TTC549 (cell line): ENCODE data around the gene MISP.
"Not testable (repeated sequence)": the region's sequence is repeated elsewhere in the genome, so short reads cannot be mapped to it uniquely, and the experiment has no call there.

Experiments
- FAIRE-seq: peaks from 2 replicates; lab custom pipeline; 2012; peaks lifted over from hg19 to GRCh38; lab: Jason Lieb, UNC

MISP gene

GRCh38 chr19:725461-726089, 25.3 kb upstream of the MISP start:
- no peak for FAIRE-seq

- FAIRE-seq, result no peak
Observed at GRCh38 chr19:726993-727956, 23.6 kb upstream of the MISP start.

GRCh38 chr19:728011-728410, 22.9 kb upstream of the MISP start:
- FAIRE-seq, result no peak

GRCh38 chr19:729564-729963, 21.3 kb upstream of the MISP start:
- FAIRE-seq, result not testable (repeated sequence)

DNA sequence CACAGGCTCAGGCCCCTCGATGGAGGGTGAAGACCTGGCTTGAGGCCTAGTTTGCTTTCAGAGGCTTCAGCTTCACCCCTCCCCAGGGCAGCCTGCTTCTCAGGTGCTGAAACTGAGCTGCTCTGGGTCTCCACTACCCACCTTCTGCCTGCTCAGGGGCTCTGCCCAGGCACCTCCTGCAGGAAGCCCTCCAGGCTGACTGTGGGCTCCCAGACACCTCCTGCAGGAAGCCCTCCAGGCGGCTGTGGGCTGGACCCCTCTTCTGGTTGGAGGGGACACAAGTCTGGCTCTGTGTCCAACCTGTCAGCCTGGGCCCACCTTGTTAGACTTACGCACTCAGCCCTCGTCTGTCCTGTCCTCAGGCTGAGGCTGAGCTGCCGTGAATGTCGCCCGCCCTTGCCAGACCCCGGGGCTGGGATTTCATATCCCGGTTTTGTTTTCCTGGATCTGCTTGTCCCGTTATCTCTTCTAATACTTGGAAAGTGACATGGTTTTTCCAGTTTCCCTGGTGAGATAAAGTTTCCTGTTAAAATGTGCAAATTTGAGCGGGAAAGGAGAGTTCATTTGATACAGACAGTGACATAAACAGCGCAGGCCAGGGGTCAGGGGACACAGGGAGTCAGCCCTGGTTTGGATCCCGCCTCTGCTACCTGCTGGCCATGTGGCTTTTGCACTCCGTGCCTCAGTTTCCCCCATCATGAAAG, 20.8 kb upstream of the MISP start:
- no peak for FAIRE-seq

DNA sequence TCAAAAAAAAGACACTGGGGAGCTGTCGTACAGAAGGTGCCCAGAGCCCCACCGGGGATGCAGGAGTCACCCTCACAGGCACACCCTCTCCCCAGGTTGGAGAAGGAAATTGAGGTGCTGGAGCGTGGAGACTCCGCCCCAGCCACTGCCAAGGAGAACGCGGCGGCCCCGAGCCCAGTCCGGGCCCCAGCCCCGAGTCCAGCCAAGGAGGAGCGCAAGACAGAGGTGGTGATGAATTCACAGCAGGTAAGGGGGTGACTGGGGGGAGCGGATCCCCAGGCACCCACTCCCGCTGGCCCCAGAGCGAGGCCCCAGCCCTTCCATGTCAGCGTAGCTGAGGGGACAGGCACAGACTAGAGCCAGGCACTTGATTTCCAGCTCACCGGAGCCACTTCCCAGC, 19.9 kb upstream of the MISP start:
- no peak for FAIRE-seq

DNA sequence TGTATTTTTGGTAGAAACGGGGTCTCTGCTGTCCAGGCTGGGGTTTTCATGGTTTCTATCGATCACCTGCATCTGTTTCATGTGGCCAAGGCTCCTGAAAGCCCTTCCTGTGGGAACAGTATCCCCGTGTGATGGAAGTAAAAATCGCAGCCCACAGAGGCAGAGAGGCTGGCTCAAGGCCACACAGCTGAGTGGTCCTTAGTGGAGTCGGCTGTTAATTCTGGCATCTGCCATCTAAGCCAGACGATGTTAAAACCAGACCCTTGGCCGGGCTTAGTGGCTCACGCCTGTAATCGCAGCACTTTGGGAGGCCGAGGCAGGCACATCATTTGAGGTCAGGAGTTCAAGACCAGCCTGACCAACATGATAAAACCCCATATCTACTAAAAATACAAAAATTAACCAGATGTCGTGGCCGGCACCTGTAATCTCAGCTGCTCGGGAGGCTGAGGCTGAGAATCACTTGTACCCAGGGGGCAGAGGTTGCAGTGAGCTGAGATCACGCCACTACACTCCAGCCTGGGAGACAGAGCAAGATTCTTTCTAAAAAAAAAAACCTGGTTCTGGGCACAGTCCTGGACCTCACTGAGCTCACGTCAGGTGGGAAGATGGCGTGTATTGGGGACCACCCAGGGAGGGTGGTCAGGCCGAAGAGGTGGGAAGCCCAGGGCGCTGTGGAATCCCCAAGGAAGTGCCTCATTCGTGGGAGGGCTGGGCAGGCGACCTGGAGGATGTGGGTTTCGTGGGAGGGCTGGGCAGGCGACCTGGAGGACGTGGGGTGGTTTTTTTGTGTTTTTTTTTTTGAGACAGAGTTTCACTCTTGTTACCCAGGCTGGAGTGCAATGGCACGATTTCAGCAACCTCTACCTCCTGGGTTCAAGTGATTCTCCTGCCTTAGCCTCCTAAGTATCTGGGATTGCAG, 18.5 kb upstream of the MISP start:
- no peak for FAIRE-seq

DNA sequence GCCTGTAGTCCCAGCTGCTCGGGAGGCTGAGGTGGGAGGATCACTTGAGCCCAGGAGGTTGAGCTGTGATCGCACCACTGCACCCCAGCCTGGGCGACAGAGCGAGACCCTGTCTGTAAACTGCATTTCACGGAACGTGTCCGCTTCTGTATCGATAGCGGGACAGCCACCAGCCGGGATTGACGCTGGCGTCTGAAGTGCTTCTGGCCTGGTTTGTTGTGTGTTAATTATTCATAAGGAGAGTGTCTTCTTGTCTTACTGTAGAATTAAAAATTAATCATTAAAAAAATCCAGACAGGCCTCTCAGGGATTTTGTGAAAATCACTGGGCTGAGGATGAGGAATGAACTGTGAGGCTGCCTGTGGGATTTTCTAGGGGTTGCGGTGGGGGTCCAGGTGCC, 16.2 kb upstream of the MISP start:
- FAIRE-seq, result no peak

- FAIRE-seq, result no peak
Observed at GRCh38 chr19:736125-736524, 14.8 kb upstream of the MISP start.

DNA sequence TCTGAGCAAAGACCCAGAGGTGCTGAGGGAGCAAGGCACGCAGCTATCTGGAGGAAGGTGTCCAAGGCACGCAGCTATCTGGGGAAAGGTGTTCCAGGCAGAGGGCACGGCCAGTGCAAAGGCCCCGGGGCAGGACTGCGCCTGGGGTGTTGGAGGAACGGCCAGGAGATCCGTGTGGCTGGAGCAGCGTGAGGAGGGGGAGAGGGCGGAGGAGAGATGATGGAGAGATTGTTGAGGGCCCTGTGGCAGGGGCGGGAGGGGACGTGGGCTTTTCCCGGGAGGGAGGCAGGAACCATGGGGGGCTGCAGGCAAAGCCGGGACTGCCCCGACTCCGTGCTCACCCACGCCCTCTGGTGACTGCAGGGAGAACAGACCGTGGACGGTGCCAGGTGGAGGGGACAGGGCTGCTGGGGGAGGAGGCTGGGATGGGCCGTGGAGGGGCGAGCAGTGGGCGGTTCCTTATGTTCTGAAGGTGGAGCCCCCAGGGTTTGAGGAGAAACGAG, 13.3 kb upstream of the MISP start:
- no peak for FAIRE-seq

DNA sequence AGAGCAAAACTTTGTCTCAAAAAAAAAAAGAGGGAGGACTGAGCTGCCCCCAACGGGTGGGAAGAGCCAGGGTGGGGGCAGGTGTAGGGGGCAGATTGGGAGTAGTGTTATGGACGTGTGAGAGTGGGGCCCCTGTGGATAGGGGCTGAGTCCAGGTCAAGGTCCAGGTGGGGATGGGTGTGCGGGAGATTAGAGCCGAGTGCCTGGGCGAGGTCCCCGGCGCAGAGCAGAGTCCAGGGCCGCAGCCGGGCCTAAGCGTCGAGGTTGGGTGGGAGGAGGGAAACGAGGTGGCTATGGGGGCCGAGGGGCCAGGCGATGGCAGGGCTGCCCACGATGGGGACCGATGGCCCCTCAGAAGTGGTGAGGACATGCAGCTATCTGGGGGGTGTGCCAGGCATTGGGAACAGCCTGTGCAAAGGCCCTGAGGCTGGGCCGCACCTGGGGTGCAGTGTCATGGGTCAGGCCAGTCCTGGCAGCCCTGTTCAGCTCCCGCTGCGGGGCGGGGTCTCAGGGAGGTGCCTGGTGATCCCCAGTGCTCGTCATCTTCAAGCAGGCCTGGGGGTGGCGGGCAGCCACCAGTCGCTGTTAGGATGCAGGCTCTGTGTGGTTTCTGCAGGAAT, 12.3 kb upstream of the MISP start:
- no peak for FAIRE-seq

GRCh38 chr19:739998-740715, 10.8 kb upstream of the MISP start:
- FAIRE-seq, result no peak

- not testable (repeated sequence) for FAIRE-seq
Observed at GRCh38 chr19:740816-741505, 10.0 kb upstream of the MISP start.

DNA sequence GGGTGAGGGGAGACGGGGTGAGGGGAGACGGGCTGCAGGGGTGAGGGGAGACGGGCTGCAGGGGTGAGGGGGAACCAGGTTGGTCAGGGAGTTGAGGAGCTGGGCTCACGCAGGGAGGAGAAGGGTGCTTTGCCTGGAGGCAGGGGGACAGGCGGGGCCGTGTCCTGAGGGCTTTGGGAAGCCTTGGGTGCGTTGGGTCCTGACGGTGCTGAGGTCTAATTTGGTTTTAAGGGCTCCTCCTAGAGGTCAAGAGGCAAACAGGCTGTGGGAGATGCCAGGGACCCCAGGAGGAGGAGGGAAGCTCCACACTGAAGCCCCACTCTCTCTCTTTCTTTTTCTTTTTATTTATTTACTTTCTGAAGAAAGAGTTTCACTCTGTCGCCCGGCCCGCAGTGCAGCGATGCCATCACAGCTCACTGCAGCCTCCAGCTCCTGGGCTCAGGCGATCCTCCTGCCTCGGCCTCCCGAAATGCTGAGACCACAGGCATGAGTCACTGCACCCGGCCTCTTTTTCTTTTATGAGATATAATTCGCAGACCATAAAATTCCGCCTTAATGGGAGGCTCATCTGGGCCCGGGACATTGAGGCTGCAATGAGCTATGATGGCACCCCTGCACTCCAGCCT, 9.3 kb upstream of the MISP start:
- no peak for FAIRE-seq

- FAIRE-seq, result no peak
Observed at GRCh38 chr19:742540-743075, 8.3 kb upstream of the MISP start.

GRCh38 chr19:743168-743687, 7.7 kb upstream of the MISP start:
- no peak for FAIRE-seq

DNA sequence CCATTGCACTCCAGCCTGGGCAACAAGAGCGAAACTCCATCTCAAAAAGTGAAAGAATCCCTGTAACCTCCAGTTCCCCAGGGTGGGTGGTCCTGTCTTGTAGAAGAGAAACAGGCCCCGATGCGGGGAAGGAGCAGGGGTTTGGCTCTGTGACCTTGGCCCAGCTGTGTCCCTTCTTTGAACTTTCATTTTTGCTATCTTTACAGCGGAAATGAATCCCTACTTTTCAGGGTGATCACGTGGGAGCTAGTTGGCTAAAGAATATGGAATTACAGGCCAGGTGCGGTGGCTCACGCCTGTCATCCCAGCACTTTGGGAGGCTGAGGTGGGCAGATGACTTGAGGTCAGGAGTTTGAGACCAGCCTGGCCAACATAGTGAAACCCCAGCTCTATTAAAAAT, 5.8 kb upstream of the MISP start:
- not testable (repeated sequence) for FAIRE-seq

- no peak for FAIRE-seq
Observed at GRCh38 chr19:746208-746819, 4.6 kb upstream of the MISP start.

- FAIRE-seq, result no peak
Observed at GRCh38 chr19:746956-747355, 4.0 kb upstream of the MISP start.
